ENCODE results near the gene KRTAP20-4.

The KRTAP20-4 gene

GRCh38 chr21:30598802-30599201, 21.6 kb upstream of the KRTAP20-4 start, which contains the start of gene KRTAP6-2:
TSS of gene KRTAP6-2 (minus strand) at chr21:30598902. CDS start at chr21:30598874, 28 bp downstream.
- no peak within 1 kb of the TSS for H3K4me3 ChIP-seq (replicated peaks; ENCODE audit: low read depth, low read length)
- TF ChIP-seq, protein P1, sequence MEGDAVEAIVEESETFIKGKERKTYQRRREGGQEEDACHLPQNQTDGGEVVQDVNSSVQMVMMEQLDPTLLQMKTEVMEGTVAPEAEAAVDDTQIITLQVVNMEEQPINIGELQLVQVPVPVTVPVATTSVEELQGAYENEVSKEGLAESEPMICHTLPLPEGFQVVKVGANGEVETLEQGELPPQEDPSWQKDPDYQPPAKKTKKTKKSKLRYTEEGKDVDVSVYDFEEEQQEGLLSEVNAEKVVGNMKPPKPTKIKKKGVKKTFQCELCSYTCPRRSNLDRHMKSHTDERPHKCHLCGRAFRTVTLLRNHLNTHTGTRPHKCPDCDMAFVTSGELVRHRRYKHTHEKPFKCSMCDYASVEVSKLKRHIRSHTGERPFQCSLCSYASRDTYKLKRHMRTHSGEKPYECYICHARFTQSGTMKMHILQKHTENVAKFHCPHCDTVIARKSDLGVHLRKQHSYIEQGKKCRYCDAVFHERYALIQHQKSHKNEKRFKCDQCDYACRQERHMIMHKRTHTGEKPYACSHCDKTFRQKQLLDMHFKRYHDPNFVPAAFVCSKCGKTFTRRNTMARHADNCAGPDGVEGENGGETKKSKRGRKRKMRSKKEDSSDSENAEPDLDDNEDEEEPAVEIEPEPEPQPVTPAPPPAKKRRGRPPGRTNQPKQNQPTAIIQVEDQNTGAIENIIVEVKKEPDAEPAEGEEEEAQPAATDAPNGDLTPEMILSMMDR (IDR thresholded peaks at IDR 0.05; ENCODE audit: low read depth, low read length, missing control alignments) = no peak
- DNase-seq (ENCODE audit: extremely low read depth, low read depth) = no peak

DNA sequence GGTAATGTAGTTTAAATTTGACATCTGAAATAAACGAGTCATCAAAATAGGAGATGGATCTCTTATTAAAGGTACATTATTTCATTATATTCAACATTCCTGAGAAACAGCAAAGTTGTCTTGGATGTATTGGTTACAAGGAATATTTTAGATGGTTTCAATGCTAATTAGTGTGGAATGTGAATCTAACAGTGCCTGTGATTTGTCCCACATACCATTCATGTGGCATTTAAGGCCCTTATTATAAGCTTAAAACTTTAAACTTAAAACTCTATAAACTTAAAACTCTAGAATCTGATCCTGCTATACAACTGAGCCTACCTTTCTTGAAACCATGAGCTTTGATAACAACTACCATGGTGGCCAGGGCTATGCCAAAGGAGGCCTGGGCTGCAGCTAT, 19.6 kb upstream of the KRTAP20-4 start, which contains the start of gene KRTAP22-1:
Gene KRTAP22-1, plus strand, starts transcription at position 301 of the 400 bp plus-strand sequence.
- no peak for DNase-seq (ENCODE audit: extremely low read depth, low read depth)
- TF ChIP-seq, protein P1 (IDR thresholded peaks at IDR 0.05; ENCODE audit: low read depth, low read length, missing control alignments) = no peak
- no peak within 1 kb of the TSS for H3K4me3 ChIP-seq (replicated peaks; ENCODE audit: low read depth, low read length)

DNA sequence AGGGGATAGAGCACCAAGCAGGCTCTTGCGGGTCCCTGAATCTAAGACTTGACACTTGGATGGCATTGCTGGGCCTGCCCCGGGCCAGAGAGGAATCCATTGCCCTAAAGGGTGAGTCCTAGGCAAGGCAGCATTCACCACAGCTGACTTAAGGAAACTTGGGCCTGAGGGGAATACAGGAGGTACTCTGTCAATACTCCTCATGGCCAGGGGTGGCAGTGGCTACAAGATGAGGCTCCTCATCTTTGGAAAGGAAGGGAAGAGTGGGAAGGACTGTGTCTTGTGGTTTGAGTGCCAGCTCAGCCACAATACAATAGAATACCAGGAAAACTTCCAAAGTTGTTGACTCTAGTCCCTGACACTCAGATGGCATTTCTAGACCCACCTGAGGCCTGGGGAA, 14.5 kb upstream of the KRTAP20-4 start:
- no peak for DNase-seq (ENCODE audit: extremely low read depth, low read depth)
- TF ChIP-seq, protein P1 (IDR thresholded peaks at IDR 0.05; ENCODE audit: low read depth, low read length, missing control alignments) = no peak

DNA sequence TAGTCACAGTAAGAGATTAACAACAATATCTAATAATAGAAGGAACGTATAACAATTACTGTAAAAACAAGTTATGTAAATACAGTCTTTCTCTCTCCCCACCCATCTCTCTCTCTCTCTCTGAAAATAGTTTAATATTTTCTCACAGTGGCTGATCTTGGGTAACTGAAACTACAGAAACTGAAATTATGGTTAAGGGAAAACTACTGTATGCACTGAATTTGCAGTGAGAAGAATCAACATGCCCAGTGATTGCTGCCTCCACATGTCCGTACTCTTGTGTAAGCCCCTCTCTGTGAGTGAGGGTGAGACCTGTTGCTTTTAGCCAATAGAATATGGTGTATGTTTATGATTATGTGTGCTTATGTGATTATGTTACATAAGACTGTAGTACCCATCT, 8.3 kb upstream of the KRTAP20-4 start:
- TF ChIP-seq, protein P1 (IDR thresholded peaks at IDR 0.05; ENCODE audit: low read depth, low read length, missing control alignments) = no peak
- H3K4me3 ChIP-seq (replicated peaks; ENCODE audit: low read depth, low read length) = no peak overlapping the region
- no peak for DNase-seq (ENCODE audit: extremely low read depth, low read depth)

More for the DNA sequence above, 14.5 kb upstream of the KRTAP20-4 start:
- no peak overlapping the region for H3K4me3 ChIP-seq (replicated peaks; ENCODE audit: low read depth, low read length)

DNA sequence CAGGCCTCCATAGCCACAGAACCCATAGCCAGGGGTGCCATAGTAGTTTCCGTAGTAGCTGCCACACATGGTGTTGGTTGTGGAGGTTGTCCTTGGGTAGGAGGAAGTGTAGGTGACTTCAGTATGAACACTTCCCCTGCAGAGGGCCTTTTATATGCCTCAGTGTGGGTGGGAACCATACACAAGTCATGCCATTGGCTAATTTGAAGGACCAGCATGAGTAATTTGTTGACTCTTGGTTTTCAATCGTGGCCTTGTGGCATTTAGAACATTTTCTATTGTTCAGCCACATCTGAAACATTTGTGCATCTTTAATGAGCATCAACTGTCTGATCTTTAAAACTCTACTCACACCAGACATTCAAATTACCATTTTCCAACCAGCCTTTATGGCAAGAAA, 6.6 kb upstream of the KRTAP20-4 start, which contains the start of gene KRTAP6-1:
Gene KRTAP6-1, minus strand, starts transcription at position 95 of the 400 bp plus-strand sequence. Its CDS starts 26 bp downstream, at position 69.
- TF ChIP-seq, protein P1 (IDR thresholded peaks at IDR 0.05; ENCODE audit: low read depth, low read length, missing control alignments) = no peak
- DNase-seq (ENCODE audit: extremely low read depth, low read depth) = no peak
- no peak within 1 kb of the TSS for H3K4me3 ChIP-seq (replicated peaks; ENCODE audit: low read depth, low read length)

DNA sequence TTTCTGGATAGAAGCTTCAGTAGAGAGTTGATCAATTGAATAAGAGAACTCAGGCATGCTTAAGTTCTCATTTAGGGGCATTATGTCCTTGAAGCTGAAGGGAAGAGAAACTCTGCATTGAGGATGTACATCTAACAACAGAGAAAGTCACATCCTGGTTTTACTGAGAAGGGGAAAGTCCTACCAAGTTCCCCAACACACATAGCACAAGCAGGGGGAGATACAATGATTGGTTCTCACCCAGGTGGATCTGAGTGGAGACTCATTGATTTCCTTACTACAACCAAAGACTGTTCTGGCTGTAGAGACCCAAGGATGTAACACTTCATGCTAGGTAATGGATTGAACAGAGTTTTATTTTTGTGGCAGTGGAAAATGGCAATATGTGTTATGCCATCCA, 5.2 kb upstream of the KRTAP20-4 start:
- DNase-seq (ENCODE audit: extremely low read depth, low read depth) = no peak
- H3K4me3 ChIP-seq (replicated peaks; ENCODE audit: low read depth, low read length) = no peak overlapping the region
- TF ChIP-seq, protein P1 (IDR thresholded peaks at IDR 0.05; ENCODE audit: low read depth, low read length, missing control alignments) = no peak

- H3K4me3 ChIP-seq (replicated peaks; ENCODE audit: low read depth, low read length) = no peak within 1 kb of the TSS
- TF ChIP-seq, protein P1 (IDR thresholded peaks at IDR 0.05; ENCODE audit: low read depth, low read length, missing control alignments) = no peak
- DNase-seq (ENCODE audit: extremely low read depth, low read depth) = no peak
Observed at GRCh38 chr21:30616125-30616524, 4.3 kb upstream of the KRTAP20-4 start, which contains the start of gene KRTAP20-1. TSS of gene KRTAP20-1 (plus strand) at chr21:30616425. CDS start at chr21:30616455, 30 bp downstream.

All from HFF-Myc (cell line).